ENCODE results near the gene MTIF3. TPM values are rescaled to one million over a fixed set of nuclear protein-coding genes. Genes with fewer than 3 reads are reported as not detected.

Gene MTIF3
- total RNA-seq, 1 donor from 2014 or later, result 37.5 TPM

DNA sequence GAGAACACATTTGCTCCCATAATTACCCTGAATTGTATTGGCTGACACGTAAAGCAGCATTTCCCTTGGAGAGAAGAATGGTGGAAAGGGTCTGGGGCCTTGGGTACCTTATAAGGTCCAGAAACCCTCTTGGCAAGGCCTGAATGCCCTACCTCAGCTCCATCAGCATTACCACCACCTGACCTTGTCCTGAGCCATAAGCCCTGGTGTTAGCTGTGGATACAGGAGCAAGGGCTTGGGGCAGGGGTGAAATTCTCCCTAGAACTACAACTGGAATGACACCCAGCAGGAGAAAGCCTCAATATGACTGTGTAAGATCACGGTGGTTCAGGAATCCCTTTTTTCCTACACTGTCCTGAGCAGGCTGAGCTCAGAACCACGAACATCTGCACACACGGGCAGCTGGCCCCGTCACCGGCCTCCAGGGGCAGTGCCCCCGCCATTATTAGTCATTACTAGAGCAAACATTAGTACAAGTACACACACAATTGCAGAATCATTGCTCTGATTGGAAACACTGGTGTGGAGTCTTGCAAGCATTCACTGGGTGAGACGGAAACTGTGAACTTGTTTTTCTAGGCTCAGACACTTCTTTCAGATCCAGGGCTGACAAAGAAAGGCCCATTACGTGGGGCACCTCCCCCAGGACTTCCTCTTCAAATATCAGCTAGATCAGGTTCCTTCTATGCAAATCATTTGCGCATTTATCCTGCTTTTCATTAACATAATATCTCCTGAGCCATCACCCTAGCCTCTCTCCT lies 26.8 kb upstream of the MTIF3 start:
- H3K27ac ChIP-seq, result no peak overlapping the region
- peak; percentile 50 to 71 for ATAC-seq
- intact Hi-C loops (cut with DNase I), result no loop called here

DNA sequence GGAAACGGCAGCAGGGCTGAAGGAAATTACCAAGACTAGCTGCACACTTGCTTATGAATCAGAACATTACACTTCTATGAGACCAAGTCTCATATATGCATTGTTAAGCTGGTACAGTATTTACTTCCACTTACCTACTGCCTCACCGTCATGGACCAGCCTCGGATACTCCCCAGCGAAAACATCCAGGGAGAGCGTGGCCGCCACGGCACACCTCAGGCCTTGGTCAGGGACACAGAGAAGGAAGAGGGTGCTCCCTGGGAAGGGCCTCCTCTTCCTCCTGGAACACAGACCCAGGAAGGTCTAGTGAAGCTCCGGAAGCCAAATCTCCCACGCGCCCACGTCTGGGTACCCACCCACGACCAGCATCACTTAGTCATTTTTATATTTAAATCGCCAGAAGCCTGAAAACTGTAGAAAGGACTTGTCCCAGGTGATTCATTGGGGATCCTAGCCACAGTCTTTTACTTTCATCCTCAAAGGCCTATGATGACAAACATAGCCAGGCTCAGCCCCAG lies 24.4 kb upstream of the MTIF3 start:
- Histone ChIP-seq H3K27me3 (ENCODE audit: low read depth) (no peaks in the 10 kb centered on the region), H3K4me1 (no peaks in the 10 kb centered on the region), H3K27ac (no peak overlapping the region), H3K36me3 (no peaks in the 10 kb centered on the region), H3K9me3 (no peaks in the 10 kb centered on the region), H3K4me3 (no peak overlapping the region)
- DNase-seq (no peak), ATAC-seq (no peak)
- intact Hi-C loops (cut with DNase I), result no loop called here
- TF ChIP-seq, protein P1, sequence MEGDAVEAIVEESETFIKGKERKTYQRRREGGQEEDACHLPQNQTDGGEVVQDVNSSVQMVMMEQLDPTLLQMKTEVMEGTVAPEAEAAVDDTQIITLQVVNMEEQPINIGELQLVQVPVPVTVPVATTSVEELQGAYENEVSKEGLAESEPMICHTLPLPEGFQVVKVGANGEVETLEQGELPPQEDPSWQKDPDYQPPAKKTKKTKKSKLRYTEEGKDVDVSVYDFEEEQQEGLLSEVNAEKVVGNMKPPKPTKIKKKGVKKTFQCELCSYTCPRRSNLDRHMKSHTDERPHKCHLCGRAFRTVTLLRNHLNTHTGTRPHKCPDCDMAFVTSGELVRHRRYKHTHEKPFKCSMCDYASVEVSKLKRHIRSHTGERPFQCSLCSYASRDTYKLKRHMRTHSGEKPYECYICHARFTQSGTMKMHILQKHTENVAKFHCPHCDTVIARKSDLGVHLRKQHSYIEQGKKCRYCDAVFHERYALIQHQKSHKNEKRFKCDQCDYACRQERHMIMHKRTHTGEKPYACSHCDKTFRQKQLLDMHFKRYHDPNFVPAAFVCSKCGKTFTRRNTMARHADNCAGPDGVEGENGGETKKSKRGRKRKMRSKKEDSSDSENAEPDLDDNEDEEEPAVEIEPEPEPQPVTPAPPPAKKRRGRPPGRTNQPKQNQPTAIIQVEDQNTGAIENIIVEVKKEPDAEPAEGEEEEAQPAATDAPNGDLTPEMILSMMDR (IDR thresholded peaks at IDR 0.05), result no peak

More for the DNA sequence above, 26.8 kb upstream of the MTIF3 start:
- no peaks in the 10 kb centered on the region for H3K4me1 ChIP-seq
- no peaks in the 10 kb centered on the region for H3K36me3 ChIP-seq
- DNase-seq, result no peak
- H3K4me3 ChIP-seq, result no peak overlapping the region
- H3K27me3 ChIP-seq (ENCODE audit: low read depth), result peaks cover 6% of the 10 kb centered on the region
- H3K9me3 ChIP-seq, result no peaks in the 10 kb centered on the region
- TF ChIP-seq, protein P1 (IDR thresholded peaks at IDR 0.05), result no peak

DNA sequence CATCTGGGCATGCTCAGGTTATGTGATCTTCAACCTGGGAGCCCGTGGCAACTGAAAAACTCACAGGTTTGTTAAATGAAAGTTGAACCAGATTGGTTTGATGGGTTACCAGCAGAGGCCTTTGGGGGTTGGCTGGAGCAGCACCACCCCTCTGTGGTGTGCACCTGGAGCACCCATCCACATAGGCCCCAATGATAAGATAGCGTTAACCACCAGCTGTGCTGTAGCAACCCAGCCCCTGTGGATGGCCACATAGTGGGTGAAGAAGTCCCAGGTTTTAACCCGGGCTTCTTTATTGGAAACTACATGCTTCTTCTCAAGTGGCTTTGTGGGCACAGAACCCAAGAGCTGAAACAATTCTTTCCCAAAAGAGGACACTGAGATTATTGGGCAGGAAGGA lies 22.6 kb upstream of the MTIF3 start:
- intact Hi-C loops (cut with DNase I), result no loop called here
- ATAC-seq, result no peak
- TF ChIP-seq, protein P1 (IDR thresholded peaks at IDR 0.05), result no peak
- Histone ChIP-seq H3K9me3 (no peaks in the 10 kb centered on the region), H3K27ac (no peak overlapping the region), H3K4me1 (no peaks in the 10 kb centered on the region), H3K36me3 (no peaks in the 10 kb centered on the region), H3K27me3 (ENCODE audit: low read depth) (no peaks in the 10 kb centered on the region), H3K4me3 (no peak overlapping the region)
- no peak for DNase-seq

DNA sequence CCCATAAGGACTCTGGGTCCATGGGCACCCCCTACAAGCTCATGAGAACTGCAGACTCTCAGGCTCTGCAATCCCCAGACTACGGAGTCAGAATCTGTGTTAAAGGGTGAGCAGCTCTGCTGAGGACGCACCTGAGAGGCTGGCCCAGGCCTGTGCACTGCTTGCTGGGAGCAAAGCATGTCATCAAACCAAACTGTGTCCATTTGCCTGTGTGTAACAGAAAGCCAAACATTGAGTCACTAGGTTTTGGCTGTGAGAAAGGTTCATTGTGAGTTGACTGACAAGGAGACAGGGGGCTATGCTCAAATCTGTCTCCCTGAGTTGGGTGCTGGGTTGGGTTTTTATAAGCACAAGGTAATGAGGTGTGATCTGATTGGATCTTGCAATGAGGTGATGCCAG lies 22.1 kb upstream of the MTIF3 start:
- Histone ChIP-seq H3K27me3 (ENCODE audit: low read depth) (no peaks in the 10 kb centered on the region), H3K4me1 (no peaks in the 10 kb centered on the region), H3K9me3 (no peaks in the 10 kb centered on the region), H3K36me3 (no peaks in the 10 kb centered on the region), H3K4me3 (no peak overlapping the region), H3K27ac (no peak overlapping the region)
- ATAC-seq (no peak), DNase-seq (no peak)
- TF ChIP-seq, protein P1 (IDR thresholded peaks at IDR 0.05), result no peak
- intact Hi-C loops (cut with DNase I), result no loop called here

DNA sequence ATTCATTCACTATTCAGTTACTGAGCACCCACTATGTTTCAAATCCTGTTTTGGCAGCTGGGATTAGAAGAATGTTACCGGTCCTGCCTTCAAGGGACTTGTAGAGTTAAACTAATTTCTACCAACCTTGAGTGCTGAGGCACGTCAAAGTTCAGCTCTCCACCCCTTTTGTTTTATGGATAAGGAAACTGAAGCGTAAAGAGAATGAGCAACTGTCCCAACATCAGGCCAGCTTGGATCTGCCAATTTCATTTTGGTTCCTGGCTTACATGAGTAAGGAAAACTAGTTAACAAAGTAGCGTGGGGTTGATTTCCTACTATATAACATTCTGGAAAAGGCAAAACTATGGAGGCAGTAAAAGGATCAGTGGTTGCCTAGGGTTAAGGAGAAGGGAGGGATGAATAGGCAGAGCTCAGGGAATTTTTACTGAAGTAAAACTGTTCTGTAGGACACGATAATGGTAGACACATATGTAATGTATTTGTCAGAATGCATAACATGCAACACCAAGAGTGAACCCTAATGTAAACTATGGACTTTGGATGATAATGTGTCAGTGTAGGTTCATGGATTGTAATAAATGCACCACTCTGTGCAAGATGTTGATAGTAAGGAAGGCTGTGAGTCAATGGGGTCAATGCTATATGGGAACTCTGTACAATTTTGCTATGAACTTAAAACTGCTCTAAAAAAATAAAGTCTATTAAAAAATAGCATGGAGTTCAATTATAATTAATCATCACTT lies 19.9 kb upstream of the MTIF3 start:
- Histone ChIP-seq H3K4me3 (no peak overlapping the region), H3K9me3 (no peaks in the 10 kb centered on the region), H3K4me1 (no peaks in the 10 kb centered on the region), H3K27ac (no peak overlapping the region), H3K36me3 (no peaks in the 10 kb centered on the region), H3K27me3 (ENCODE audit: low read depth) (no peaks in the 10 kb centered on the region)
- DNase-seq (no peak), ATAC-seq (no peak)
- intact Hi-C loops (cut with DNase I), result no loop called here
- TF ChIP-seq, protein P1 (IDR thresholded peaks at IDR 0.05), result no peak
